Right lobe of liver (tissue), 4 donors: ENCODE results near the gene ATG5.

Experiments used
- CTCF ChIP-seq, 4 donors: fragments of 200-600 bp in 3 of 4; fragments of 450-650 bp in 1 of 4; IDR thresholded peaks; one replicate each; pipeline versions ENCODE4 v1.5.1 to v1.8.0; 2016 to 2022; ENCODE audit warnings: antibody characterized with exemption in 4 of 4, mild to moderate bottlenecking in 2 of 4
- POLR2A ChIP-seq: fragments of 450-650 bp; IDR thresholded peaks from one replicate; pipeline ENCODE4 v1.6.1; 2017; ENCODE audit warnings: antibody characterized with exemption, mild to moderate bottlenecking
- donor health status: DM: no; HTN: no; CAD: no.
- donor health status: DM: no; HTN: no; CAD: no.
- donor health status: DM: no; HTN: yes; CAD: no.

- TF ChIP-seq CTCF (IDR thresholded peaks at IDR 0.05) = no peak
- TF ChIP-seq POLR2A = no peak
Observed at GRCh38 chr6:106188104-106188794, 137.3 kb downstream of the ATG5 start.
